Prostate gland (tissue), 2 donors: ENCODE data around the gene CR1.

ENCODE experiments used
- CTCF ChIP-seq, 4 experiments: fragments of 200-600 bp in 2 of 4; fragments of 450-650 bp in 2 of 4; sonication (generic) in 2 of 4; IDR thresholded peaks; 1 replicate in 3 of 4; 2 replicates in 1 of 4; pipeline ENCODE4 v1.5.1; 2016 to 2019; ENCODE audit warnings: antibody characterized with exemption in 4 of 4, mild to moderate bottlenecking in 2 of 4, moderate library complexity in 2 of 4
- POLR2A ChIP-seq: fragments of 450-650 bp; IDR thresholded peaks from one replicate; pipeline ENCODE4 v1.6.1; 2016; ENCODE audit warnings: antibody characterized with exemption, mild to moderate bottlenecking
- POLR2AphosphoS5 ChIP-seq: sonication (generic); formaldehyde crosslinking; IDR thresholded peaks from one replicate; pipeline ENCODE4 v1.6.1; 2017; ENCODE audit warnings: antibody characterized with exemption

GRCh38 chr1:207474210-207474609, 21.7 kb upstream of the CR1 start:
- TF ChIP-seq POLR2A (no peak), POLR2AphosphoS5 (no peak), CTCF (IDR thresholded peaks at IDR 0.05) (no peak)
